ENCODE measurements around the gene TAS2R40. TPM values are rescaled to one million over a fixed set of nuclear protein-coding genes. Genes with fewer than 3 reads are reported as not detected.

The TAS2R40 gene
- polyA plus RNA-seq, 3 donors = not detected

DNA sequence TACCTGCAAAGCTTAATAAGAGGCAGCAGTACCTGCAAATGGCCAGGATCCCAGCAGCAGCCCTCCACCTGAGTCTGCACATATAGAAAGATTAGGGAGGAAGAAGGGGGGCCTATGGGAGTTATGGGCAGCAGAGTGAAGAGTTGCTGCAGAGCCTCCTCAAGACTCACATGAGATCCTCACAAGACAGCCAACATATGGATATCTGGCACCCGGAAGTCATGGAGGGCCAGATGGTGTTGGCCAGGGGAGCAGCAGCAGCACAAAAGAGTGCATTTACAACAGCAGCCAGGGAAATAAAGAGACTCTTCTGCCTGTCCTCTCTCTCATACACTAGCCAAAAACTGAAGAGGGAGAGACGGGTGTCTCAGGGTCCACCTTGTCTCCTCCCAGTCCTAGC is 4.0 kb upstream of the TAS2R40 start:
- DNase-seq (ENCODE audit: extremely low read depth in 1 of 11, low read depth in 9 of 11, low spot score in 4 of 11) = no peak

DNA sequence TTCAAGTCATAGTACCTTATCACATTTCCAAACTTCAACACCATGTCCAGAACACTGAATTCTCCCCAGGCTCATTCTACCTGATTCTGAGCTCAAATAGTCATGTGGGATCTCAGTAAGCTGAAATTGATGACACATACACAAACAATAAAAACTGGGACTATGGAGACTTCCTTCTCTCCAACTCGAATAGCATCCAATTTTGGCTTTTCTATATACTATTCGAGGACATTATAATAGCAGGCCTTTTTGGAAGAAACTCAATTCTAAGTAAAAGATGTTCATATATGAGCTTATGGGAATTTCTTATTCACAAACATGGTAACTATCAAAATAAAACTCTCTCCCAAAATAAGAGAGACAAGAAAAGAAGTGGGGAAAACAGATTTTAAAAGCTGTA is 551 bp upstream of the TAS2R40 start:
- DNase-seq (ENCODE audit: extremely low read depth in 1 of 11, low read depth in 9 of 11, low spot score in 4 of 11) = no peak

DNA sequence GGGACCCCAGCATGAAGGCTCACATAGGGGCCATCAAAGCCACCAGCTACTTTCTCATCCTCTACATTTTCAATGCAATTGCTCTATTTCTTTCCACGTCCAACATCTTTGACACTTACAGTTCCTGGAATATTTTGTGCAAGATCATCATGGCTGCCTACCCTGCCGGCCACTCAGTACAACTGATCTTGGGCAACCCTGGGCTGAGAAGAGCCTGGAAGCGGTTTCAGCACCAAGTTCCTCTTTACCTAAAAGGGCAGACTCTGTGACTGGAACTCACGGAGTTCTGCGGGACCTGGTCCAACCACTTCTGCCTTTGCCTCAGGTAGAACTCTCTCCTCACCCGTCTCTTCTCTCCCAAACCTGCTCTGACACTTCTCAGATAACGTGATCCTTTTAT is 945 bp downstream of the TAS2R40 start:
- no peak for DNase-seq (ENCODE audit: extremely low read depth in 1 of 11, low read depth in 9 of 11, low spot score in 4 of 11)

DNA sequence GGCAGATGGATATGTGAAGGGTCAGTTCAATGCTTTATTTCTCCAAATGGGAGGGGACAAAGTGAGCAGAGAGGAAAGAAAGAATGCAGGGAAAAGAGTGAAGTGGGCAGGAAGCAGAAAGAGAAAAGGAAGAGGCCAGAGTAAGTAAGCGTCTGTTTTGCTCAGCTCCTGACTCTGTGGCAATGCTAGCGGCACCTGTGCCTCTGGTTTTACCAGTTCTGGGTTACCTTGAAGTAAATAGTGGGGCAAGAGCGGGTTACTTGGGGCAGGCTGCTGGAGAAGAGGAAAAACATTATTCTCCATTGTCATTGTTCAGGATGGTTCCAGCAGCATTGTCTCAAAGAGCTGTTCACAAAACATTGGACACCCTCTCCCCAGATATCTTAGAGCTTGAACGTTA is 1.9 kb downstream of the TAS2R40 start:
- no peak for DNase-seq (ENCODE audit: extremely low read depth in 1 of 11, low read depth in 9 of 11, low spot score in 4 of 11)

DNA sequence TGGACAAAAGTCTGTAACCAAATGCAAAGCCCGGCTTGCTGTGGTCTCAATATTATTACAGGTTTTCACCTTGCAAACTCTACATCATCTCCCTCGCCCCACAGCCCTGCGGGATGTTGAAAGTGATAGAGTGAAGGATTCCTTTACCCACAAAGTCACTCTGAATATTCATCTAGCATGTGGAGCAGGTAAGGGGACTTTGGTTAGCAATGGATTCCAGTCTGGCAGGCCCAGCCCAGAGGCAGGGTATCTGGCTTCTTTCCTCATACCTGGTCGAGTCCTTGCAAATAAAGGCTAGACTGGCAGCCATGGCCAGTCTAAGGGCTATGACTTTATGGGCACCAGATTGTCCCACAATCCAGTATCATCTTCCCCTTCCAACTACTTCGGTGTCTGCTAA is 3.2 kb downstream of the TAS2R40 start:
- DNase-seq (ENCODE audit: extremely low read depth in 1 of 11, low read depth in 9 of 11, low spot score in 4 of 11) = no peak

- DNase-seq (ENCODE audit: extremely low read depth in 1 of 11, low read depth in 9 of 11, low spot score in 4 of 11) = no peak
These were observed 6.0 kb downstream of the TAS2R40 start for GRCh38 chr7:143227806-143228205.

DNA sequence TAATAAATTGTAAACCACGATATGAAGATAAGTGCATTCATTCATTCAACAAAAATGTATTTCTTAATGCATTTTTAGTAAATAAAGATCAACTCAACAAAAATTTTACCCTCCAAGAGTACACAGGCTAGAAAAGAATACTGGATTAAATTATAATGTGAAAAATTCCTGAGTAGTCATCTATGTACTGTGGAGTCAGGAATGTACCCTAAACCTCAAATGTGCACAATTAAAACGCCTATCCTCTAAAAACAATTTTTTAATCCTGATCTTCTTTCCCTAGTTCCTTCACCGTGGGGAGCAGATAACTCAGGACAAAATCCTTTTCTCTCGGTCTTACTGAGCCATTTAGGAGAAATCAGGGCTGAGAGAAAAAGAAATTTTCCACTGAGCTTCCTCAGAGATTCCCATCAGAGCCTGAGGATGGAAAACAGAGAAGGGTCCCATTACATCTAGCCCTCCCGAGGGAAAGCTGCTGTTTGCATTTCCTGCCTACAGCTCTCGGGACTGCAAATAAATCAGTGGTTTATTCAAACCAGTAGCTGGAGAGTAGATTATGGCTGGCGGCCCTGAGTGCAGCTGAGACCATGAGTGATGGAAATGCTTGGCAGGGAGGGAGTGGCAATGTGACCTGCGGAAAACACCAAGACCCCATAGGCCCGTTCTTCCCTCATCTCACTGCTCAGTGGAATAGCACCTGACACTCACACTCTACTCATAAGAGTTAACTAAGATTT is 7.4 kb downstream of the TAS2R40 start:
- DNase-seq (ENCODE audit: extremely low read depth in 1 of 11, low read depth in 9 of 11, low spot score in 4 of 11) = peak in 3 of 11 donors; percentile 28 to 36 (median 33)

DNA sequence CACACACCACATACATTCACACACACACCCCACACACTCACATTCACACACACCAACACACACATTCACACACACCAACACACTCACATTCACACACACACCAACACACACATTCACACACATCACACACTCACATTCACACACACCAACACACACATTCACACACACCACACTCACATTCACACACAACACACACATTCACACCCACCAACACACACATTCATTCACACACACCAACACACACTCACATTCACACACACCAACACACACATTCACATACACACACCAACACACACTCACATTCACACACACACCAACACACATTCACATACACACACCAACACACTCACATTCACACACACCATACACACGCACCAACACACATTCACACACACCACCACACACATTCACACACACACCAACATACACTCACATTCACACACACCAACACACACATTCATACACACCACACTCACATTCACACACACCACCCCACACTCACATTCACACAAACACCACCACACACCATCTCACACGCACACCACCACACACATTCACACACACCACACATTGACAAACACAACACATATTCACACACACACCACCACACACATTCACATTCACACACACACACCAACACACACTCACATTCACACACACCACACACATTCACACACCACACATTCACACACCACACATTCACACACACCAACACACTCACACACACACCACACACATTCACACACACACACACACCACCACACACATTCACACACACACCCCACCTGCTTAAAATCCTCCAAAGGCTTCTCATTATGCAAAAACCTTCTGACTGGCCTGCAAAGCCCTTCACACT is 9.0 kb downstream of the TAS2R40 start:
- no peak for DNase-seq (ENCODE audit: extremely low read depth in 1 of 11, low read depth in 9 of 11, low spot score in 4 of 11)

DNA sequence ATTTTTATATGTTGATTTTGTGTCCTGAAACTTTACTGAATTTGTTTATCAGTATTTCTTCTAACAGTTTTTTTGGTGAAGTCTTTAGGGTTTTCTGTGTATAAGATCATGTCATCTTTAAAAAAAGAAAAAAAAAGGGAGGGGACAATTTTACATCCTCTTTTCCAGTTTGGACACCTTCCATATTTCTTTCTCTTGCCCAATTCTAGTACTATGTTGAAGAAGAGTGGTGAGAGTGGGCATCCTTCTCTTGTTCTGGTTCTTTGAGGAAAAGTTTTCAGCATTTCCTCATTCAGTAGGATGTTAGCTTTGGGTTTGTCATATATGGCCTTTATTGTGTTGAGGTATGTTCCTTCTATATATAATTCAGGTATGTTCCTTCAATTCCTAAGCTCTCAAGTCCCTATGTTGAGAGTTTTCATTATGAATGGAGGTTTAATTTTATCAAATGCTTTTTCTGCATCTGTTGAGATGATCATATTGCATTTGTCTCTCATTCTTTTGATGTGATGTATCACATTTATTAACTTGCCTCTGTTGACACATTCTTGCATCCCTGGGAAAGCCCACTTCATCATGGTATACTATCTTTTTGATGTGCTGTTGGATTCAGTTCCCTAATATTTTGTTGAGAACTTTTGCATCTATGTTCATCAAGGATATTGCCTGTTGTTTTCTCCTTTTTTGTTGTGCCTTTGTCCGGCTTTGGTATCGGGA is 12.1 kb downstream of the TAS2R40 start:
- DNase-seq (ENCODE audit: extremely low read depth in 1 of 11, low read depth in 9 of 11, low spot score in 4 of 11) = no peak

DNA sequence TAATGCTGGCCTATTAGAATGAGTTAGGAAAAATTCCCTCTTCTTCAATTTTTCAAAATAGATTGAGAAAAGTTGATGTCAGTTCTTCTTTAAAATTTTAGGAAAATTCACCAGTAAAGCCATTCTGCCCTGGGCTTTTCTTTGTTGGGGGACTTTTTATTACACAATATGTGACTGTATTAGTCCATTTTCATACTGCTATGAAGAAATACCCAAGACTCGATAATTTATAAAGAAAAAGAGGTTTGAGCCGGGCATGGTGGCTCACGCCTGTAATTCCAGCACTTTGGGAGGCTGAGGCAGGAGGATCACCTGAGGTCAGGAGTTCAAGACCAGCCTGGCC is 12.7 kb downstream of the TAS2R40 start:
- DNase-seq (ENCODE audit: extremely low read depth in 1 of 11, low read depth in 9 of 11, low spot score in 4 of 11) = no peak

DNA sequence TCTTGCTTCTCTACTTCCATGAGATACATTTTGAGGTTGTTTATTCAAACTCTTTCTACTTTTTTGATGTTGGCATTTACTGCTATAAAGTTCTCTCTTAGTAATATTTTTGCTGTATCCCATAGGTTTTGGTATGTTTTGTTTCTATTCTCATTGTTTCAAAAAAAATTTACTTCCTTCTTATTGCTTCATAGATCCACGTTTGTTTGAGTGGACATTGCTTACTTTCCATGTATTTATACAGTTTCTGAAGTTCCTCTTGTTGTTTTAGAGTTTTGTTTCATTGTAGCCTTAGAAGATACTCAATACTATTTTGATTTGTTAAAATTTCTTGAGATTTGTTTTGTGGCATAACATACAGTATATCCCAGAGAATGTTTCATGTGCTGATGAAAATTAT is 13.7 kb downstream of the TAS2R40 start:
- DNase-seq (ENCODE audit: extremely low read depth in 1 of 11, low read depth in 9 of 11, low spot score in 4 of 11) = no peak

DNA sequence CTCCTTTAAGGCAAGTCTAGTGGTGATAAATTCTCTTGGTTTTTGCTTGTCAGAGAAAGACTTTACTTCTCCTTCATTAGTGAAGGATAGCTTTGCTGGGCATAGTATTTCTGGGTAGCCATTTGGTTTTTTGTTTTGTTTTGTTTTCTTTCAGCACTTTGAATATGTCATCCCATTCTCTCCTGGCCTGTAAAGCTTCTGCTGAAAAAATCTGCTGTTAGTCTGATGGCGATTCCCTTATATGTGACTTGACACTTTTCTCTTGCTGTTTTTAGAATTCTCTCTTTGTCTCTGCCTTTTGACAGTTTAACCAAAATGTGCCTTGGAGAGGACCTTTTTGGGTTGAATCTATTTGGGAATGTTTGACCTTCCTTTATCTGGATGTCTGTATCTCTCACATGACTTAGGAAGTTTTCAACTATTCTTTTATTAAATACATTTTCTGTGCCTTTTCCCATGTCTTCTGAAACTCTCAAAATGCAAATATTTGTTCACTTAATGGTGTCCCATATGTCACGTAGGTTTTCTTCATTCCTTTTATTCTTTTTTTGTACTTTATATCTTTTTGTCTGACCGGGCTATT is 14.7 kb downstream of the TAS2R40 start:
- DNase-seq (ENCODE audit: extremely low read depth in 1 of 11, low read depth in 9 of 11, low spot score in 4 of 11) = no peak

- DNase-seq (ENCODE audit: extremely low read depth in 1 of 11, low read depth in 9 of 11, low spot score in 4 of 11) = no peak
These were observed 15.5 kb downstream of the TAS2R40 start for GRCh38 chr7:143237366-143237765.

- DNase-seq (ENCODE audit: extremely low read depth in 1 of 11, low read depth in 9 of 11, low spot score in 4 of 11) = no peak
These were observed 16.6 kb downstream of the TAS2R40 start for GRCh38 chr7:143238289-143238980.

DNA sequence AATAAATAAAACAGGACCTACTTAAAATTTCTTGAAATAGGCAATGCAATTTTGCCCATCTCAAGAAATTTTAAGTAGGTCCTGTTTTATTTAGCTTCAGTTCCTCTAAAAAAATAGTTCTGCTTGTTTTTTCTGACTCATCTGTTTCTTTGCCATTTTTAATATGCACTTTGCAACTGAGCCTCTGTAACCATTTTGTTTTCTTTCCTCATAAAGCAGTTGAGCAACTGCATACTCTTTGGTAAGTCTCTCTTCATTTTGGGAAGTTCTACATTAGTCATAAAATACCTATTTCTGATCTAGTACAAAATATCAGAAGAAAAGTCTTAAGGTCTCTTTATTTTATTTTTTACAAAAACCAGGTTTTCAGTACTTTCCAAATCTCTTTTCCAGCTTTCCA is 18.0 kb downstream of the TAS2R40 start:
- DNase-seq (ENCODE audit: extremely low read depth in 1 of 11, low read depth in 9 of 11, low spot score in 4 of 11) = no peak

- DNase-seq (ENCODE audit: extremely low read depth in 1 of 11, low read depth in 9 of 11, low spot score in 4 of 11) = peak in 10 of 11 donors; percentile 57 to 80 (median 68)
These were observed 18.7 kb downstream of the TAS2R40 start for GRCh38 chr7:143240291-143241168.

DNA sequence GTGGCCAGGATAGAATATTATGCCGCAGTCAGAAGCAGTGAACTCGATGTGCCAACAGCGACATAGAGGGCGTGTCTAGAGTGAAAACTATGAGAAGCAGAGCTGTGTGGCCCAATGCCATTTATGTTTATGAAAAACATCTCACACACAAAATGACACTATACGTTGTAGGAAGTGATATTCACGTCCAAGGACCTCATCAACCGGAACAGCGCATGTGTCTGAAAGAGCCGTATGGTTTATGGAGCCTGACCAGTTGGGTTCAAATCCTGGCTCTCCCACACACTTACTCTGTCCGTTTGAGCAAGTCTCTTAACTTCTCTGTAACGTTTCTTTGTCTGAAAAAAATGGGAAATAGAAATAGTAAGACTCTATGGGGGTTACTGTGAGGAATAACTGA is 20.5 kb downstream of the TAS2R40 start:
- no peak for DNase-seq (ENCODE audit: extremely low read depth in 1 of 11, low read depth in 9 of 11, low spot score in 4 of 11)

DNA sequence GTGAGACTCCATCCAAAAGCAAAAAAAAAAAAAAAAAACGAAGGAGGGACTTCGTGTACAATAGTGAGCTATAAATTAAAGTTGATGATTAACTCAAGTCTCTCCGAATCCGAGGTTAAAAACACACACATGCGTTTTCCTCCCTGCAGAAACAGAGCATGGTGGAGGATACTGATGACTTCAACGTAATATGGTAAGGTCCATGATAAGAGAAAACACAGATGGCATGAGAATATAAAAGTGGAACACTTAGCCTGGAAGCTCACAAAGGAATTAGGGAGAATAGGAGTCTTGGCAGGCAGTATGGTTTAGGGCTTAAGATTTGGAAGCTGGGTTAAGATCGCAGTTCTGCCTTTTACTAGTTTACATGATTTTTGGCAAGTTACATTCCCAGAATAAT is 21.3 kb downstream of the TAS2R40 start:
- no peak for DNase-seq (ENCODE audit: extremely low read depth in 1 of 11, low read depth in 9 of 11, low spot score in 4 of 11)

All from renal cortex interstitium (tissue), 11 donors.